Spleen (tissue), 7 donors: ENCODE results near the gene DAAM2.

Source experiments
- CTCF ChIP-seq, 11 experiments: fragments of 200-600 bp in 7 of 11; fragments of 450-650 bp in 4 of 11; sonication (generic) in 4 of 11; IDR thresholded peaks in 8 of 11; conservative IDR thresholded peaks in 3 of 11; 1 replicate in 7 of 11; 2 replicates in 4 of 11; pipeline versions ENCODE4 v1.4.0 to v1.8.0; 2016 to 2021; ENCODE audit warnings: antibody characterized with exemption in 11 of 11, inconsistent platforms in 4 of 11, mild to moderate bottlenecking in 1 of 11
- POLR2A ChIP-seq, 3 donors: fragments of 450-650 bp; IDR thresholded peaks; one replicate each; pipeline ENCODE4 v1.5.1; 2017; ENCODE audit warnings: antibody characterized with exemption in 3 of 3, mild to moderate bottlenecking in 1 of 3
- donor health status: DM: no; HTN: no; CAD: no; lungs with moderate emphysema.
- donor health status: DM: no; HTN: no; CAD: no.
- donor health status: DM: no; HTN: no; CAD: no.

GRCh38 chr6:39772559-39773273 is 19.5 kb upstream of the DAAM2 start:
- TF ChIP-seq POLR2A (IDR thresholded peaks at IDR 0.05) (no peak), CTCF (IDR thresholded peaks at IDR 0.05 in 8 of 11, conservative IDR thresholded peaks at IDR 0.05 in 3 of 11) (no peak)
